22Rv1 (cell line): ENCODE results near the gene SLC25A40.
A peak's percentile ranks its signal among the peaks of the same experiment; 100 is the strongest.
"Not testable (repeated sequence)": the region's sequence is repeated elsewhere in the genome, so short reads cannot be mapped to it uniquely, and the experiment has no call there.

ENCODE experiments used
- H3K27ac ChIP-seq: fragments of 450-650 bp; 2 replicates; pipeline ENCODE4 v1.5.1; 2017
- CTCF ChIP-seq: fragments of 450-650 bp; IDR thresholded peaks from 2 replicates; pipeline ENCODE4 v1.5.1; 2017; ENCODE audit warnings: mild to moderate bottlenecking
- ZFX ChIP-seq: fragments of 450-650 bp; IDR thresholded peaks from 2 replicates; pipeline ENCODE4 v1.6.1; 2017; ENCODE audit warnings: antibody characterized with exemption, borderline replicate concordance

SLC25A40 gene

GRCh38 chr7:87876869-87877234, 692 bp upstream of the SLC25A40 start:
- peak; percentile 9; the same call in 1 of the 2 replicates for TF ChIP-seq CTCF
- no peak for TF ChIP-seq ZFX

GRCh38 chr7:87875151-87876039, 765 bp downstream of the SLC25A40 start:
- TF ChIP-seq ZFX (no peak), CTCF (peak; percentile 29)
- H3K27ac ChIP-seq = peak overlapping the region; percentile 99

More at GRCh38 chr7:87876869-87877234, 692 bp upstream of the SLC25A40 start:
- H3K27ac ChIP-seq = peak overlapping the region; percentile 99

- no peak overlapping the region for H3K27ac ChIP-seq
These were observed 2.1 kb downstream of the SLC25A40 start for GRCh38 chr7:87874066-87874465.

DNA sequence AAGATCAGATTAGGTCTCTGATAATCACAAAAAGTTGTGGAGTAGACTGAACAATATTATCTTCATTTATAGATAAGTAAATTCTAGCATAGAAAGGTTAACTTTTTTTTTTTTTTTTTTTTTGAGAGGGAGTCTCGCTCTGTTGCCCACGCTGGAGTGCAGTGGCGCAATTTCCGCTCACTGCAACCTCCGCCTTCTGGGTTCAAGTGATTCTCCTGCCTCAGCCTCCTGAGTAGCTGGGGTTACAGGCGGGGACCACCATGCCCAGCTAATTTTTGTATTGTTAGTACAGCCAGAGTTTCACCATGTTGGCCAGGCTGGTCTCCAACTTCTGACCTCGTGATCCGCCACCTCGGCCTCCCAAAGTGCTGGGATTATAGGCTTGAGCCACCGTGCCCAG, 2.8 kb downstream of the SLC25A40 start:
- not testable (repeated sequence) for H3K27ac ChIP-seq

More at GRCh38 chr7:87874066-87874465, 2.1 kb downstream of the SLC25A40 start:
- TF ChIP-seq CTCF (no peak), ZFX (no peak)

- TF ChIP-seq CTCF (no peak), ZFX (no peak)
- no peak overlapping the region for H3K27ac ChIP-seq
These were observed 3.8 kb downstream of the SLC25A40 start for GRCh38 chr7:87872346-87872745.

DNA sequence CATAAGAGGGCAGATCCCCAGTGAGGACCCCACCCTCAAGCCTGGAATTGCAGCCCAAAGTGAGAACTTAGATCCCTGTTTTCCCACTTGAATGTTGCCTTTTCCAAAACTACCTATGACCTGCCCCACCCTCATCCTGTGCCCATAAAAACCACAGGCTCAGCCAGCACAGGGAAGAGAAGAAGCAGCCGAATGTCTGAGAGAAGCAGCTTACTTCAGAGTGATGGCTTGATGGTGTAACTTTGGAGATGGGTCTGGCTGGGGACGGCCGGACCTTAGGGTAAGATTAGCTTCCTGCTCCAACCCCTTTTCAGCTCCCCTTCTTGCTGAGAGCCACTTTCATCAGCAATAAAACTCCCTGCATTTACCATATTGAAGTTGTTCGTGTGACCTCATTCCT, 5.7 kb downstream of the SLC25A40 start:
- no peak for TF ChIP-seq CTCF
- no peak for TF ChIP-seq ZFX
- H3K27ac ChIP-seq = no peak overlapping the region

- H3K27ac ChIP-seq = not testable (repeated sequence)
These were observed 9.6 kb downstream of the SLC25A40 start for GRCh38 chr7:87866533-87866932.

- no peak for TF ChIP-seq ZFX
- TF ChIP-seq CTCF = no peak
- no peak overlapping the region for H3K27ac ChIP-seq
These were observed 10.1 kb downstream of the SLC25A40 start for GRCh38 chr7:87866089-87866488.
